Smooth muscle cell (in vitro differentiated cells): ENCODE data around the gene TXNDC15. TPM values are rescaled to one million over a fixed set of nuclear protein-coding genes. Genes with fewer than 3 reads are reported as not detected.

Experiments
- DNase-seq: peaks from one replicate; lab custom pipeline; 2025; ENCODE audit not compliant: unreplicated experiment; lab: John Stamatoyannopoulos, UW
- H2AFZ ChIP-seq: fragments of 200-600 bp; sonication (generic); 2 replicates; pipeline ENCODE4 v1.6.0; 2016; ENCODE audit warnings: antibody characterized with exemption, low read depth, mild to moderate bottlenecking
- H3F3A ChIP-seq: fragments of 200-600 bp; sonication (generic); 2 replicates; pipeline ENCODE4 v1.6.0; 2017; ENCODE audit warnings: antibody characterized with exemption, low read depth
- H3K27ac ChIP-seq: fragments of 200-600 bp; sonication (generic); 2 replicates; pipeline ENCODE4 v1.5.1; 2016; ENCODE audit warnings: low read depth, mild to moderate bottlenecking
- H3K27me3 ChIP-seq: fragments of 200-600 bp; sonication (generic); 2 replicates; pipeline ENCODE4 v1.6.1; 2016; ENCODE audit warnings: low read depth, mild to moderate bottlenecking
- H3K36me3 ChIP-seq: fragments of 200-600 bp; sonication (generic); 2 replicates; pipeline ENCODE4 v1.5.1; 2016; ENCODE audit warnings: low read depth
- H3K4me1 ChIP-seq: fragments of 200-600 bp; sonication (generic); 2 replicates; pipeline ENCODE4 v1.5.1; 2016; ENCODE audit warnings: low read depth
- H3K4me2 ChIP-seq: fragments of 200-600 bp; sonication (generic); 2 replicates; pipeline ENCODE4 v1.6.0; 2016; ENCODE audit warnings: mild to moderate bottlenecking
- H3K4me3 ChIP-seq: fragments of 200-600 bp; sonication (generic); 2 replicates; pipeline ENCODE4 v1.5.1; 2016; ENCODE audit warnings: mild to moderate bottlenecking
- H3K79me2 ChIP-seq: fragments of 200-600 bp; sonication (generic); 2 replicates; pipeline ENCODE4 v1.6.0; 2016; ENCODE audit warnings: low read depth, mild to moderate bottlenecking
- H3K9ac ChIP-seq: fragments of 200-600 bp; sonication (generic); 2 replicates; pipeline ENCODE4 v1.6.0; 2016; ENCODE audit warnings: low read depth
- H3K9me3 ChIP-seq: fragments of 200-600 bp; sonication (generic); replicated peaks from 2 replicates; pipeline ENCODE4 v1.5.1; 2016; ENCODE audit warnings: low read depth
- H4K20me1 ChIP-seq: fragments of 200-600 bp; sonication (generic); 2 replicates; pipeline ENCODE4 v1.6.0; 2016; ENCODE audit warnings: low read depth
- CTCF ChIP-seq: fragments of 200-600 bp; sonication (generic); IDR thresholded peaks from 2 replicates; pipeline ENCODE4 v1.5.1; 2017; ENCODE audit warnings: borderline replicate concordance, mild to moderate bottlenecking, antibody characterized with exemption; ENCODE audit not compliant: insufficient read depth, poor library complexity, severe bottlenecking
- WGBS: methylation state at CpG from one replicate; pipeline ENCODE4 v1.1.7; 2016; ENCODE audit warnings: low lambda C conversion rate; 5-methylcytosine and 5-hydroxymethylcytosine counted together
- polyA plus RNA-seq: library from polyadenylated mRNA; unstranded; fragments of >200 nt; fragmentation: Nextera tagmentation; extraction: Ambion mirVana; gene quantifications from 2 replicates; pipeline ENCODE4 v1.2.1, GENCODE V29; 2016
- total RNA-seq: library from RNA; depleted of rRNA; stranded (reverse); fragments of >200 nt; gene quantifications from 2 replicates; pipeline ENCODE4 v1.2.3, GENCODE V29; 2014

Gene TXNDC15
- total and polyA plus RNA-seq, 2 experiments from 2014 or later = 70.8 to 118 TPM

- no peak overlapping the region for H3K4me2 ChIP-seq
These were observed 39.6 kb downstream of the TXNDC15 start for GRCh38 chr5:134913795-134914194.

DNA sequence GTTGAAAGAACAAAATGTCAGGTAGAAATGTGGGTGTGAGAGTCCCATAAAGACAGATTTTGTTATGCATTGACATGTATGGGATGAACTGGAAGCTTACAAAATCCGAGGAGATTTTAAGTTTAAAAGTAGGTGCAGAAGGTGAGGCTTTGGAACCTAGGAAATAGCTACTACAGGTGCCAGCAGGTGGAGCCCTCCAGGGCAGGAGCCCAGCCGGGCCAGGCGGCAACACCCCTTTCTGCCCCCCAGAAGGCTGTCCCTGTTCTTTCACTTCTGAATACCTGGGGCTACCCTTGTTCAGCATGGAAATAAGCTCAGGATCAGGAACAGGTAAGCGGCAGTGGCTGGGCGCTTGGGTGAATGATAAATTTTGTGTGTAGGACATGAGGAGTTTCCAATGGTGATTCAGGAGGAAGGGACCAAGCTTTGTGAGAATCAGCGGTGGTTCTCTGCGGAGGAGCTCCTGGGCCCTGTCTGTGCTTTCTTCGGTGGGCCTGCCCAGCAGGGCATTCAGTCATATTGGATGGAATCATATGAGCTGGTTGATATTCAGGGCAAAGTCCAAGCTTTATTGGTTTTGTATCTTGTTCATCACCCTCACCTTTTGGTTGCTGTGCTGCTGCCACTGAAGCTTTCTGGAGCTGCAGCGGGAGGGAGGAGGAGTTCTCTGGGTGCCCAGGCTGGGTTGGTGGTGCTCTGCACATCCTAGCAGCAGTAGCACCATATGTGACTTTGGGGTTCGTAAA, 43.1 kb downstream of the TXNDC15 start:
- WGBS = 91% methylated on average over 10 of the region's 10 CpGs
- Histone ChIP-seq H3K4me2 (no peak overlapping the region), H3K79me2 (no peaks in the 10 kb centered on the region)

More at GRCh38 chr5:134913795-134914194, 39.6 kb downstream of the TXNDC15 start:
- Histone ChIP-seq H3K9me3 (no peaks in the 10 kb centered on the region), H3F3A (no peaks in the 10 kb centered on the region), H4K20me1 (no peaks in the 10 kb centered on the region), H3K4me3 (no peak overlapping the region), H3K27ac (no peak overlapping the region), H3K27me3 (no peaks in the 10 kb centered on the region), H3K36me3 (no peaks in the 10 kb centered on the region), H2AFZ (no peak overlapping the region), H3K79me2 (no peaks in the 10 kb centered on the region), H3K9ac (no peak overlapping the region), H3K4me1 (no peaks in the 10 kb centered on the region)
- DNase-seq = no peak
- WGBS = 91% methylated on average over 1 of the region's 1 CpG
- TF ChIP-seq CTCF = no peak

DNA sequence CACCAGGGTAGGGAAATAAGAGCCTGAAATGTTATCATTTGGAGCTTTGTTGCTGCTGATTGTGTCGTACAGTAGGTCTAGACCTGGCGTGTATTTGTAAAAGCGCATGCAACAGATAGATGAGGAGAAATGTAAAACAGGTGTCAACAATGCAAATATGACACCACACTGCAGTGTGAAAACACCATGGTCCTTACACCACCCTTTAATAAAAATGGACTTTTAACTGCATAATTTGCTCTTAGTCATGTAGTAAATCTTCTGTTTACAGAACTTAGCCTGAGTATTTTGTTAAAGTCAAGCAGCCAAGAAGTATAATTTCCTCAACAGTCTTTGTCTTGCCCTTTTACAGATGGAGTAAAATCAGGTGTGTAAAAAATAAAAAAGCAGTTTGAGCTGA, 44.7 kb downstream of the TXNDC15 start:
- H3K9me3 ChIP-seq = no peaks in the 10 kb centered on the region
- DNase-seq = no peak
- no peaks in the 10 kb centered on the region for H3F3A ChIP-seq
- no peaks in the 10 kb centered on the region for H3K79me2 ChIP-seq
- H3K4me1 ChIP-seq = no peaks in the 10 kb centered on the region
- H3K9ac ChIP-seq = no peak overlapping the region
- H3K4me3 ChIP-seq = no peak overlapping the region
- H2AFZ ChIP-seq = no peak overlapping the region
- WGBS = 90% methylated on average over 3 of the region's 3 CpGs
- no peak for TF ChIP-seq CTCF
- H3K36me3 ChIP-seq = no peaks in the 10 kb centered on the region
- H3K27ac ChIP-seq = no peak overlapping the region
- no peaks in the 10 kb centered on the region for H3K27me3 ChIP-seq
- H4K20me1 ChIP-seq = no peaks in the 10 kb centered on the region
- H3K4me2 ChIP-seq = no peak overlapping the region

More for the DNA sequence above, 43.1 kb downstream of the TXNDC15 start:
- H3K36me3 ChIP-seq = no peaks in the 10 kb centered on the region
- no peak overlapping the region for H3K9ac ChIP-seq
- no peaks in the 10 kb centered on the region for H3K4me1 ChIP-seq
- no peaks in the 10 kb centered on the region for H3K9me3 ChIP-seq
- no peaks in the 10 kb centered on the region for H3F3A ChIP-seq
- H3K27ac ChIP-seq = no peak overlapping the region
- peak; percentile 25 for TF ChIP-seq CTCF
- no peak for DNase-seq
- no peaks in the 10 kb centered on the region for H3K27me3 ChIP-seq
- no peak overlapping the region for H3K4me3 ChIP-seq
- no peak overlapping the region for H2AFZ ChIP-seq
- H4K20me1 ChIP-seq = no peaks in the 10 kb centered on the region
